Parathyroid adenoma (tissue), 2 donors: ENCODE measurements around the gene KIF19.

Experiments
- H2AFZ ChIP-seq: fragments of 300-600 bp; sonication (generic); one replicate; pipeline ENCODE4 v1.7.0; 2017; ENCODE audit warnings: antibody characterized with exemption, mild to moderate bottlenecking
- H3K27ac ChIP-seq: fragments of 300-600 bp; sonication (generic); one replicate; pipeline ENCODE4 v1.7.0; 2017
- H3K27me3 ChIP-seq: fragments of 300-600 bp; sonication (generic); one replicate; pipeline ENCODE4 v1.7.0; 2017; ENCODE audit warnings: low read length; ENCODE audit not compliant: control insufficient read depth, insufficient read depth
- H3K36me3 ChIP-seq: fragments of 300-600 bp; sonication (generic); one replicate; pipeline ENCODE4 v1.7.0; 2017; ENCODE audit warnings: low read length; ENCODE audit not compliant: control insufficient read depth, insufficient read depth
- H3K4me1 ChIP-seq: fragments of 300-600 bp; sonication (generic); one replicate; pipeline ENCODE4 v1.7.0; 2017; ENCODE audit warnings: control low read depth
- H3K4me2 ChIP-seq: fragments of 300-600 bp; sonication (generic); one replicate; pipeline ENCODE4 v1.7.0; 2017; ENCODE audit warnings: low read length
- H3K4me3 ChIP-seq: fragments of 300-600 bp; sonication (generic); one replicate; pipeline ENCODE4 v1.7.0; 2017; ENCODE audit warnings: low read depth, low read length
- H3K79me2 ChIP-seq: fragments of 300-600 bp; sonication (generic); one replicate; pipeline ENCODE4 v1.7.0; 2017; ENCODE audit warnings: control low read depth
- H3K9ac ChIP-seq: fragments of 300-600 bp; sonication (generic); one replicate; pipeline ENCODE4 v1.7.0; 2017; ENCODE audit warnings: mild to moderate bottlenecking
- H3K9me3 ChIP-seq: fragments of 300-600 bp; sonication (generic); one replicate; pipeline ENCODE4 v1.7.0; 2017; ENCODE audit warnings: low read length; ENCODE audit not compliant: control insufficient read depth
- TF ChIP-seq, protein P1 (sequence below): fragments of 300-600 bp; sonication (generic); IDR thresholded peaks from one replicate; pipeline ENCODE4 v1.7.0; 2017; ENCODE audit warnings: antibody characterized with exemption, mild to moderate bottlenecking
- donor health status: primary hyperparathyroidism.

Gene KIF19

DNA sequence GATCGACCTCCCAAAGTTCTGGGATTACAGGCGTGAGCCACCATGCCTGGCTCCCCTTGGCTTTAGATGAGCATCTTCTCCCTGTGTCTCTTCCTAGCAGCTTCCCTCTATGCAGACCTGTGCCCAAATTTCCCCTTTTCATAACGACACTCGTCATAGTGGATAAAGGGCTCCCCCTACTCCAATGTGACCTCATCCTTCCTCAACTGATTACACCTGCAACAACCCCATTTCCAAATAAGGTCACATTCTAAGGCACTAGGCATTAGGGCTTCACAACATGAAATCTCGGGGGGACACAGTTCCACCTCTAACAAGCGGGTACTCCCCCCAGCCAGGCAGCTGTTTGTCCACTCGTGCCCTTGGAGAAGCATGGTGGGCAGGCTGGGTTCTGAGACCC, 10.3 kb downstream of the KIF19 start:
- Histone ChIP-seq H3K4me2 (no peak overlapping the region), H2AFZ (no peak overlapping the region), H3K9ac (no peak overlapping the region), H3K79me2 (no peaks in the 10 kb centered on the region), H3K36me3 (no peaks in the 10 kb centered on the region), H3K27ac (no peak overlapping the region), H3K4me1 (no peaks in the 10 kb centered on the region), H3K4me3 (no peak overlapping the region), H3K27me3 (no peaks in the 10 kb centered on the region), H3K9me3 (no peaks in the 10 kb centered on the region)
- TF ChIP-seq, protein P1, sequence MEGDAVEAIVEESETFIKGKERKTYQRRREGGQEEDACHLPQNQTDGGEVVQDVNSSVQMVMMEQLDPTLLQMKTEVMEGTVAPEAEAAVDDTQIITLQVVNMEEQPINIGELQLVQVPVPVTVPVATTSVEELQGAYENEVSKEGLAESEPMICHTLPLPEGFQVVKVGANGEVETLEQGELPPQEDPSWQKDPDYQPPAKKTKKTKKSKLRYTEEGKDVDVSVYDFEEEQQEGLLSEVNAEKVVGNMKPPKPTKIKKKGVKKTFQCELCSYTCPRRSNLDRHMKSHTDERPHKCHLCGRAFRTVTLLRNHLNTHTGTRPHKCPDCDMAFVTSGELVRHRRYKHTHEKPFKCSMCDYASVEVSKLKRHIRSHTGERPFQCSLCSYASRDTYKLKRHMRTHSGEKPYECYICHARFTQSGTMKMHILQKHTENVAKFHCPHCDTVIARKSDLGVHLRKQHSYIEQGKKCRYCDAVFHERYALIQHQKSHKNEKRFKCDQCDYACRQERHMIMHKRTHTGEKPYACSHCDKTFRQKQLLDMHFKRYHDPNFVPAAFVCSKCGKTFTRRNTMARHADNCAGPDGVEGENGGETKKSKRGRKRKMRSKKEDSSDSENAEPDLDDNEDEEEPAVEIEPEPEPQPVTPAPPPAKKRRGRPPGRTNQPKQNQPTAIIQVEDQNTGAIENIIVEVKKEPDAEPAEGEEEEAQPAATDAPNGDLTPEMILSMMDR: no peak

DNA sequence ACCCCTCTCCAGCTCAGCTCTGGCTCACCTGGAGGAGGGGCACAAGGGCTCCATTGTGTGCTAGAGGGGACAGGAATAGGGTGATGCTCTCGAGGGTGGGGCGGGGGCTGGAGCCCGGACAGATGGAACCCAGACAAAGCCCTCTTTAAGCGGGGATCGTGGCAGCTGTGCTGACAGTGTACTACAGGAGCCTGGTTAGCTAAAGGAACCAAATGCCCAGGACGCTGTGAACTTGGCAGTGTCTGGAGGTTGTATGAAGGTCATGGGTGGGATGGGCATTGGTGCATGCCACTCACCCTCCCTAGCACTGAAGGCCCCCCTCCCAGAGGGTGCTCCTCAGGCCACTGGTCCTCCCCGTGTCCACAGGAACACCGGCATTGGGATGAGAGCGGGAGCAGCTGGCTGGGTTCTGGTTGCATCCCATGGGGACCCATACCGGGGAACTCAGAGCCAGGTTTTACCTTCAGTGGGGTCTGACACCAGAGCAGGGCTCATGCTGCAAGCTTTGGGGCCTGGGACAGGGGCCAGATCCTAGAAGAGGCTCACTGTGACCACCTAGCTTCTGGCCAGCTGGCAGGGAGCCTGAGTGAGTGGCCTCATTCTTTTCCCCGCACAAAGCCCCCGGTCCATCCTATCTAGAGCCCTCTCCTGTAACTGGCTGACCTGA, 11.9 kb downstream of the KIF19 start:
- H3K4me2 ChIP-seq: no peak overlapping the region
- H3K9ac ChIP-seq: no peak overlapping the region
- H3K9me3 ChIP-seq: no peaks in the 10 kb centered on the region
- H3K27me3 ChIP-seq: no peaks in the 10 kb centered on the region
- no peak overlapping the region for H2AFZ ChIP-seq
- H3K36me3 ChIP-seq: no peaks in the 10 kb centered on the region
- H3K4me1 ChIP-seq: no peaks in the 10 kb centered on the region
- H3K79me2 ChIP-seq: no peaks in the 10 kb centered on the region
- TF ChIP-seq, protein P1: no peak
- no peak overlapping the region for H3K27ac ChIP-seq
- no peak overlapping the region for H3K4me3 ChIP-seq

DNA sequence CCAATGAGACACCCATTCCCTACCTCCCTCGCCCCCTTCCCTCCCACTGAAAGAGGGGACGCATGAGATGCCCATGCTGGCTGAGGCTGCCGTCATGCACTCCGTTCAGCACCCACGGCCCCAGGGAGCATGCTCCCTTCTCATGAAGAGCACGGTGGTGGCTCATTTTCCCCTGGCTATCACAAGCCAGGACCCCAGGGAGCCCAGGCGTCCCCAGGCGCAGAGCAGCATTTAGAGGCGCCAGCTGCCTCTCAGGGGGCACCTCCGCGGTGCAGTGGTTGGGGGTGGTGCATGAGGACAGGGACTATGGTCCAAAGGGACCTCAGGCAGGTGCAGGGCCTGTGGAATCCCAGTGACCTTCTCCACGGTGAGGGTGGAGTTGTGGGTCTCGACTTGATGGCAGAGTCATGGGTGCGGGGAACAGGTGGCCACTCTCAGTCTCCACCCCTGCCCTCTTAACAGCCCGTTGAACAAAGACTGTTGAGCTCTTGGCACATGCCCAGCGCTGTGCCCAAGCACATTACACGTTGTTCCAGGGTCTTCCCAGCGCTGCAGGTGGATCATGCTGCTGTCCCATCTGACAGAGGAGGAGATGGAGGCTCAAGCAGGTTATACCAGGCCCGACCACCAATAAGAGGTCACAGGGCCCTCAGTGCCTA, 13.6 kb downstream of the KIF19 start:
- no peaks in the 10 kb centered on the region for H3K4me1 ChIP-seq
- no peak overlapping the region for H2AFZ ChIP-seq
- H3K4me3 ChIP-seq: no peak overlapping the region
- no peak overlapping the region for H3K27ac ChIP-seq
- H3K9ac ChIP-seq: no peak overlapping the region
- no peaks in the 10 kb centered on the region for H3K79me2 ChIP-seq
- no peaks in the 10 kb centered on the region for H3K9me3 ChIP-seq
- no peaks in the 10 kb centered on the region for H3K27me3 ChIP-seq
- no peak overlapping the region for H3K4me2 ChIP-seq
- H3K36me3 ChIP-seq: no peaks in the 10 kb centered on the region
- TF ChIP-seq, protein P1: no peak

DNA sequence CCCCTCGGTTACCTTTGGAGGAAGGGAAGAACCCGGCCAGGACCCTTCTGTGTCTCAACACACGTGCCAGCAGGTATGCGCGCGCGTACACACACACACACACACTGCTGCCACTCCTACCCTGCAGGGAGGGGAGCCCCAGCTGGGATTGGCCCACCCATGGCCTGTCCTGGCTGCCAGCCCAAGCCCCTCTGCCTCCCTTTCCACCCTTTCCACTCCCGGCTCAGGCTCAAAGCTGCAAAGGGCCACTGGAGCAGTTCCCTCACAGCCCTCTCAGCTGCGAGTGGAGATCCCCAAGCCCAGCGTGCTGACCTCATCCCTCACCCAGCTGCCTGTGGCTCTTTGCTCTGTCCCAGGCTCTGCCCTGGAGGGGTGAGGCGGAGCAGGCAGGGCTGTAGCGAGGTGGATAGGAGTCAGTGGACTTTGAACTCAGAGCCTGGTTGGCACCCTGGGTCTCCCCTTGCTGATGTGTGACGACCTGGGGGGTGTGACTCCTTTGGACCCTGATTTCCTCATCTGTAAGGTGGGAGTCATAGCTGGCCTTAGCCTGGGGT, 14.5 kb downstream of the KIF19 start:
- Histone ChIP-seq H3K4me3 (no peak overlapping the region), H3K9me3 (no peaks in the 10 kb centered on the region), H3K9ac (no peak overlapping the region), H3K4me1 (no peaks in the 10 kb centered on the region), H3K79me2 (no peaks in the 10 kb centered on the region), H2AFZ (no peak overlapping the region), H3K4me2 (no peak overlapping the region), H3K27ac (no peak overlapping the region), H3K36me3 (no peaks in the 10 kb centered on the region), H3K27me3 (no peaks in the 10 kb centered on the region)
- TF ChIP-seq, protein P1: no peak
